Breast epithelium (tissue), 3 donors: ENCODE measurements around the gene LIX1L.

Experiments used
- POLR2A ChIP-seq: fragments of 450-650 bp; IDR thresholded peaks from one replicate; pipeline ENCODE4 v1.6.1; 2016; ENCODE audit warnings: antibody characterized with exemption, mild to moderate bottlenecking, moderate library complexity
- POLR2AphosphoS5 ChIP-seq, 3 donors: sonication (generic); formaldehyde crosslinking; IDR thresholded peaks; one replicate each; pipeline ENCODE4 v1.6.1; 2017; ENCODE audit warnings: antibody characterized with exemption in 3 of 3
- TF ChIP-seq, protein P1 (sequence below), 3 donors: fragments of 450-650 bp; IDR thresholded peaks; one replicate each; pipeline ENCODE4 v1.5.1; 2016 to 2017; ENCODE audit warnings: antibody characterized with exemption in 3 of 3, mild to moderate bottlenecking in 3 of 3, moderate library complexity in 3 of 3

DNA sequence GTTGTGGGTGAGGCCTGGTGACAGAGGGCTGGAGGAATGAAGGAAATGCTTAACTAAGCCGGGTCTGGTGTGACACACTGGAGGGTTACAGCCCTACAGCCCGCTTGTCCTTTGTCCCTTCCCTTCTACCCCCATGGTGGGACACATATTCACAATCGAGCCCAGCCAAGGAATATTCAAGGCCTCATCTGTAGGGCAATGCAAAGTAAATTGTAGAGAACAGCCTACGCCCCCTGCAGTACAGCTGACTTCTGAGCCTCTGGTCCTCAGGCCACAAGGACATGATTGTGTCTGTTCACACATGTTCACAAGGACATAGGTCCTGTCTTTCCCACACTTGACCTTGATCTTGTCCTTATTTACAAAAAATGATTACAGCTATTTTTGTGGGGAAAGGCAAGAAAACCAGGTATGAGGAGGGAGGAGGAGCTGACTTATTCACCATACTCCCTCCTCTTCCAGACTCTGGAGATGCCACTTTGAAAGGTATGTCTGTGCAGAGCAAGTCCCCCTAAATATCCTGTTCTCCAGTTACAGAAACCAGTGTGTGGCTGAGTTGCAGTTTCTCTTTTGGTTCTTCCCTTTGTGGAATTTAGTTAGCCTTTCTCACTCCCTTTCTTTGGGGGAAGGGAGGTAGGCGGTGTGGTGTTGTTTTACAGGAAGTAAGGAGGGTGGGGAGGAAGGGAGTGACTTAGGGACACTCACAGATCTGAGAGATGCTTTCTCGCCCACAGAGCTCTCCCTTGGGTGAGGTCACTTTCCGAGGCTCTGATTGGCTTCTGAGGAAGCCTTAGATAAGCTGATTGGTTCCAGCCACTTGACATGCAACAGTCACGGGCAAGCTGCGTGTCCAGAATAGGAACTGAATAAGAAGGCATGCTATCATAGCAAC, 21.3 kb upstream of the LIX1L start:
- TF ChIP-seq, protein P1, sequence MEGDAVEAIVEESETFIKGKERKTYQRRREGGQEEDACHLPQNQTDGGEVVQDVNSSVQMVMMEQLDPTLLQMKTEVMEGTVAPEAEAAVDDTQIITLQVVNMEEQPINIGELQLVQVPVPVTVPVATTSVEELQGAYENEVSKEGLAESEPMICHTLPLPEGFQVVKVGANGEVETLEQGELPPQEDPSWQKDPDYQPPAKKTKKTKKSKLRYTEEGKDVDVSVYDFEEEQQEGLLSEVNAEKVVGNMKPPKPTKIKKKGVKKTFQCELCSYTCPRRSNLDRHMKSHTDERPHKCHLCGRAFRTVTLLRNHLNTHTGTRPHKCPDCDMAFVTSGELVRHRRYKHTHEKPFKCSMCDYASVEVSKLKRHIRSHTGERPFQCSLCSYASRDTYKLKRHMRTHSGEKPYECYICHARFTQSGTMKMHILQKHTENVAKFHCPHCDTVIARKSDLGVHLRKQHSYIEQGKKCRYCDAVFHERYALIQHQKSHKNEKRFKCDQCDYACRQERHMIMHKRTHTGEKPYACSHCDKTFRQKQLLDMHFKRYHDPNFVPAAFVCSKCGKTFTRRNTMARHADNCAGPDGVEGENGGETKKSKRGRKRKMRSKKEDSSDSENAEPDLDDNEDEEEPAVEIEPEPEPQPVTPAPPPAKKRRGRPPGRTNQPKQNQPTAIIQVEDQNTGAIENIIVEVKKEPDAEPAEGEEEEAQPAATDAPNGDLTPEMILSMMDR (IDR thresholded peaks at IDR 0.05): no peak
- TF ChIP-seq POLR2AphosphoS5 (IDR thresholded peaks at IDR 0.05): peak; percentile 73 to 91 (median 84)
- TF ChIP-seq POLR2A: peak; percentile 35
